Loucy (cell line): ENCODE measurements around the gene CAPSL.

Experiments
- H2AFZ ChIP-seq: fragments of 200-600 bp; sonication (generic); 2 replicates; pipeline ENCODE4 v1.6.0; 2016; ENCODE audit warnings: antibody characterized with exemption, mild to moderate bottlenecking, low read length, moderate library complexity
- H3F3A ChIP-seq: fragments of 200-600 bp; 2 replicates; pipeline ENCODE4 v1.6.0; 2016; ENCODE audit warnings: antibody characterized with exemption, low read depth, mild to moderate bottlenecking
- H3K27me3 ChIP-seq: fragments of 200-600 bp; sonication (generic); 2 replicates; pipeline ENCODE4 v1.6.1; 2014; ENCODE audit warnings: low read length, mild to moderate bottlenecking; ENCODE audit not compliant: insufficient read depth, poor library complexity, severe bottlenecking
- H3K36me3 ChIP-seq: fragments of 200-600 bp; sonication (generic); 2 replicates; pipeline ENCODE4 v1.6.1; 2016; ENCODE audit warnings: low read length; ENCODE audit not compliant: insufficient read depth
- H3K4me1 ChIP-seq: fragments of 200-600 bp; sonication (generic); 2 replicates; pipeline ENCODE4 v1.5.1; 2014; ENCODE audit warnings: low read length, mild to moderate bottlenecking; ENCODE audit not compliant: insufficient read depth, poor library complexity, severe bottlenecking
- H3K4me2 ChIP-seq: fragments of 200-600 bp; sonication (generic); 2 replicates; pipeline ENCODE4 v1.6.0; 2014; ENCODE audit warnings: antibody characterized with exemption, low read length, low read depth, mild to moderate bottlenecking; ENCODE audit not compliant: poor library complexity, severe bottlenecking
- H3K4me3 ChIP-seq: fragments of 200-600 bp; sonication (generic); 2 replicates; pipeline ENCODE4 v1.5.1; 2014; ENCODE audit warnings: low read length, mild to moderate bottlenecking, mixed read lengths; ENCODE audit not compliant: poor library complexity, severe bottlenecking
- H3K79me2 ChIP-seq: fragments of 200-600 bp; sonication (generic); 2 replicates; pipeline ENCODE4 v1.6.1; 2014; ENCODE audit warnings: low read length; ENCODE audit not compliant: insufficient read depth
- H3K9ac ChIP-seq: fragments of 200-600 bp; sonication (generic); 2 replicates; pipeline ENCODE4 v1.6.0; 2014; ENCODE audit warnings: mild to moderate bottlenecking, low read depth, low read length, moderate library complexity; ENCODE audit not compliant: poor library complexity, severe bottlenecking
- H3K9me2 ChIP-seq: fragments of 200-600 bp; sonication (generic); replicated peaks from 2 replicates; pipeline ENCODE4 v1.6.1; 2016; ENCODE audit warnings: low read depth, low read length, mixed read lengths
- H3K9me3 ChIP-seq: fragments of 200-600 bp; sonication (generic); 2 replicates; pipeline ENCODE4 v1.6.1; 2014; ENCODE audit warnings: mild to moderate bottlenecking, antibody characterized with exemption, low read length, low read depth; ENCODE audit not compliant: insufficient read depth
- H4K20me1 ChIP-seq: fragments of 200-600 bp; sonication (generic); 2 replicates; pipeline ENCODE4 v1.6.0; 2014; ENCODE audit warnings: antibody characterized with exemption, low read length, mild to moderate bottlenecking; ENCODE audit not compliant: insufficient read depth, poor library complexity, severe bottlenecking
- CTCF ChIP-seq: fragments of 200-600 bp; sonication (generic); conservative IDR thresholded peaks from 2 replicates; pipeline ENCODE4 v1.5.1; 2014; ENCODE audit warnings: mild to moderate bottlenecking, antibody characterized with exemption, low read length
- EZH2phosphoT487 ChIP-seq: fragments of 200-600 bp; IDR thresholded peaks from 2 replicates; pipeline ENCODE4 v1.6.1; 2018; ENCODE audit warnings: antibody characterized with exemption, mild to moderate bottlenecking, moderate library complexity, borderline replicate concordance

The CAPSL gene

GRCh38 chr5:35861718-35862117, 76.7 kb downstream of the CAPSL start:
- H3K9ac ChIP-seq = no peak overlapping the region

GRCh38 chr5:35860686-35861085, 77.7 kb downstream of the CAPSL start:
- TF ChIP-seq EZH2phosphoT487 (no peak), CTCF (no peak)
- Histone ChIP-seq H3K9ac (no peak overlapping the region), H3K4me2 (no peak overlapping the region), H3K4me3 (no peak overlapping the region), H3F3A (no peaks in the 10 kb centered on the region), H3K9me2 (no peaks in the 10 kb centered on the region), H3K4me1 (peaks cover 26% of the 10 kb centered on the region), H3K9me3 (peaks cover 2% of the 10 kb centered on the region; the same call in 1 of the 2 replicates), H4K20me1 (no peaks in the 10 kb centered on the region), H3K36me3 (no peaks in the 10 kb centered on the region), H2AFZ (no peak overlapping the region), H3K79me2 (no peaks in the 10 kb centered on the region), H3K27me3 (no peaks in the 10 kb centered on the region)

More at GRCh38 chr5:35861718-35862117, 76.7 kb downstream of the CAPSL start:
- peaks cover 2% of the 10 kb centered on the region; the same call in 1 of the 2 replicates for H3K9me3 ChIP-seq
- no peaks in the 10 kb centered on the region for H3F3A ChIP-seq
- no peaks in the 10 kb centered on the region for H3K36me3 ChIP-seq
- H4K20me1 ChIP-seq = no peaks in the 10 kb centered on the region
- TF ChIP-seq CTCF = no peak
- no peak for TF ChIP-seq EZH2phosphoT487
- H3K4me1 ChIP-seq = peaks cover 22% of the 10 kb centered on the region
- H3K79me2 ChIP-seq = no peaks in the 10 kb centered on the region
- no peak overlapping the region for H3K4me3 ChIP-seq
- no peak overlapping the region for H3K4me2 ChIP-seq
- H3K9me2 ChIP-seq = no peaks in the 10 kb centered on the region
- no peaks in the 10 kb centered on the region for H3K27me3 ChIP-seq
- no peak overlapping the region for H2AFZ ChIP-seq

- H3F3A ChIP-seq = no peaks in the 10 kb centered on the region
- no peak overlapping the region for H3K4me3 ChIP-seq
- no peak overlapping the region for H3K4me2 ChIP-seq
Measured at GRCh38 chr5:35859101-35859661, 79.2 kb downstream of the CAPSL start.

GRCh38 chr5:35857606-35858205, 80.7 kb downstream of the CAPSL start:
- Histone ChIP-seq H3K4me1 (peaks cover 50% of the 10 kb centered on the region), H2AFZ (no peak overlapping the region), H3F3A (no peaks in the 10 kb centered on the region), H3K9me2 (no peaks in the 10 kb centered on the region), H3K79me2 (no peaks in the 10 kb centered on the region), H3K9me3 (no peaks in the 10 kb centered on the region), H3K27me3 (no peaks in the 10 kb centered on the region), H3K36me3 (no peaks in the 10 kb centered on the region), H3K9ac (no peak overlapping the region), H4K20me1 (no peaks in the 10 kb centered on the region), H3K4me3 (no peak overlapping the region), H3K4me2 (peak overlapping the region; percentile 45)
- TF ChIP-seq CTCF (no peak), EZH2phosphoT487 (no peak)

More at GRCh38 chr5:35859101-35859661, 79.2 kb downstream of the CAPSL start:
- Histone ChIP-seq H3K9me3 (no peaks in the 10 kb centered on the region), H2AFZ (peak overlapping the region; percentile 69), H3K36me3 (no peaks in the 10 kb centered on the region), H3K9me2 (no peaks in the 10 kb centered on the region), H3K27me3 (no peaks in the 10 kb centered on the region), H3K79me2 (no peaks in the 10 kb centered on the region), H4K20me1 (no peaks in the 10 kb centered on the region), H3K9ac (no peak overlapping the region), H3K4me1 (peaks cover 40% of the 10 kb centered on the region)
- no peak for TF ChIP-seq EZH2phosphoT487
